GM18505 (cell line): ENCODE results near the gene SSR4.

Experiments used
- ATAC-seq: cut with Tn5 transposase; IDR thresholded peaks from one replicate; pipeline ENCODE4 v1.9.1; 2021; ENCODE audit not compliant: unreplicated experiment
- POLR2A ChIP-seq: IDR thresholded peaks from 4 replicates; pipeline ENCODE4 v1.6.1; 2011; ENCODE audit warnings: borderline replicate concordance; ENCODE audit not compliant: insufficient read depth, insufficient read length; ENCODE audit errors: extremely low read depth

Gene SSR4

DNA sequence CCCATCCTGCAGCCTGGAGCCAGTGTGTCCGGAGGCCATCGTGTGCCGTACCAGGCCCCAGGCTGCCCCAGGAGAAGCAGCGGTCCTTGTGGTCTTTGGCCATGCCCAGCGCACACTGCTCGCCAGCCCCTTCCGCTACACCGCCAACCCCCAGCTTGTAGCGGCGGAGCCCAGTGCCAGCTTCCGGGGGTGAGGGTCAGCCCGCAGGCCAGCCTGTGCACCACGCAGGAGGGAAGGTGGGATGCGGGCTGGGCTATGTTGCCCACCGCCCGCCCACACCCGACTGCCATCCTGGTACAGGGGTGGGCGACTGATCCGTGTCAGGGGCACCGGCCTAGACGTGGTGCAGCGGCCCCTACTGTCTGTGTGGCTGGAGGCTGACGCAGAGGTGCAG, 21.3 kb upstream of the SSR4 start:
- no peak for ATAC-seq

DNA sequence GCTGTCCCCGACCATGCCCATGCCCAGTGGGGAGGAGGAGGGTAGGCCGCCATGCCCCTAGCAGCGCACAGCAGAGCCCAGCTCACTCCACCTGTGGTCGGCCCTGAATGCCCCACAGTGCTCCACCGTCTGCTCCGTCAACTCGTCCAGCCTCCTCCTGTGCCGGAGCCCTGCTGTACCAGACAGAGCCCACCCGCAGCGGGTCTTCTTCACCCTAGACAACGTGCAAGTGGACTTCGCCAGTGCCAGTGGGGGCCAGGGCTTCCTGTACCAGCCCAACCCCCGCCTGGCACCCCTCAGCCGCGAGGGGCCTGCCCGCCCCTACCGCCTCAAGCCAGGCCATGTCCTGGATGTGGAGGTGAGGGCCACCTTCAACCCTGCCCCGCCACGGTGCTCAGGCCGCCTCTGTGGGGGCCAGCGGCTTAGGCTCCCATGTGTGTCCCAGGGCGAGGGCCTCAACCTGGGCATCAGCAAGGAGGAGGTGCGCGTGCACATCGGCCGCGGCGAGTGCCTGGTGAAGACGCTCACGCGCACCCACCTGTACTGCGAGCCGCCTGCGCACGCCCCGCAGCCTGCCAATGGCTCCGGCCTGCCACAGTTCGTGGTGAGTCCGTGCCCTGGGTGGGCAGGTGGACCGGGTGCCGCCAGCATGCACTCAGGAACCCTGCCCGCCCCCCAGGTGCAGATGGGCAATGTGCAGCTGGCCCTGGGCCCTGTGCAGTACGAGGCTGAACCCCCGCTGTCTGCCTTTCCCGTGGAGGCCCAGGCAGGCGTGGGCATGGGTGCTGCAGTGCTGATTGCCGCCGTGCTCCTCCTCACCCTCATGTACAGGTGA, 20.5 kb upstream of the SSR4 start:
- no peak for ATAC-seq

More for the DNA sequence above, 21.3 kb upstream of the SSR4 start:
- no peak for TF ChIP-seq POLR2A

DNA sequence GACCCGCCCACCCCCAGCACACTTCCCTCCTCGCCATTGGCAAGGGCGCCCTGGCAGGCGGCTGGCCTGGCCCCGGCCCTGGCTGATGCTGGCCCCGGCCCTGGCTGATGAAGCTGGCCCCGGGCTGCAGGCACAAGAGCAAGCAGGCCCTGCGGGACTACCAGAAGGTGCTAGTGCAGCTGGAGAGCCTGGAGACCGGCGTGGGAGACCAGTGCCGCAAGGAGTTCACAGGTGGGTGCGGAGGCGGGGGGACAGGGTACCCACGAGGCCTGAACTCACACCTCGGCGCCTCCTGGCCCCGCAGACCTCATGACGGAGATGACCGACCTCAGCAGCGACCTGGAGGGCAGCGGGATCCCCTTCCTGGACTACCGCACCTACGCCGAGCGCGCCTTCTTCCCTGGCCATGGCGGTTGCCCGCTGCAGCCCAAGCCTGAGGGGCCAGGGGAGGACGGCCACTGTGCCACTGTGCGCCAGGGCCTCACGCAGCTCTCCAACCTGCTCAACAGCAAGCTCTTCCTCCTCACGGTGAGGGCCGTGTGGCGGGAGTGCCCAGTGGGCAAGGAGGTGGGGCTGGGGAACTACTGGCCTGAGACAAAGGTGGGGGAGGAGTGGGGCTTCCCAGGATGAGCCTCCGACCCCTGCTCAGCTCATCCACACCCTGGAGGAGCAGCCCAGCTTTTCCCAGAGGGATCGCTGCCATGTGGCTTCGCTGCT, 19.7 kb upstream of the SSR4 start:
- ATAC-seq, result no peak
- TF ChIP-seq POLR2A, result no peak

More for the DNA sequence above, 20.5 kb upstream of the SSR4 start:
- no peak for TF ChIP-seq POLR2A

DNA sequence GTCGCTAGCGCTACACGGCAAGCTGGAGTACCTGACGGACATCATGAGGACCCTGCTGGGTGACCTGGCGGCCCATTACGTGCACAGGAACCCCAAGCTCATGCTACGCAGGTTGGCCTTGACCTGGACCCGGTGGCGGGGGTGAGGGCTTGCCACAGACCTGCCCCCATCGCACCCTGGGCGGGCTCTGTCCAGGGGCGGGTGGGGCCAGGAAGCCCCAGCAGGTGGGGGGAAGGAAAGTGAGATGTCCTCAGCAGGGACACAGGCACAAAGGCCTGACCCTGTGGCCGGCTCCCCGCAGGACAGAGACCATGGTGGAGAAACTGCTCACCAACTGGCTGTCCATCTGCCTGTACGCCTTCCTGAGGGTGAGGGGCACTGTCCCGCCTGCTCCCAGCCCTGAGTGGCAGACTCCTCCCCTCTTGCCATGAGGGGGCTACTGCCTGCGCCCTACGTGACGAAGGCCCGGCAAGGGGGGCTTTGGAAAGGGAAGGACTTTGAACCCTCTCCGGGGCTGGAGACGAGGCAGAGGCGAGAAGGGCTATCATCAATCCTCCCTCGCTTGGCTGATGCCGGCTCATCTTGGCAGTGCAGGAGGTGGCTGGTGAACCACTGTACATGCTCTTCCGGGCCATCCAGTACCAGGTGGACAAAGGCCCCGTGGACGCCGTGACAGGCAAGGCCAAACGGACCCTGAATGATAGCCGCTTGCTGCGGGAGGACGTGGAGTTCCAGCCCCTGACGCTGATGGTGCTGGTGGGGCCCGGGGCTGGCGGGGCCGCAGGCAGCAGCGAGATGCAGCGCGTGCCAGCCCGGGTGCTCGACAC, 19.0 kb upstream of the SSR4 start:
- ATAC-seq, result no peak

DNA sequence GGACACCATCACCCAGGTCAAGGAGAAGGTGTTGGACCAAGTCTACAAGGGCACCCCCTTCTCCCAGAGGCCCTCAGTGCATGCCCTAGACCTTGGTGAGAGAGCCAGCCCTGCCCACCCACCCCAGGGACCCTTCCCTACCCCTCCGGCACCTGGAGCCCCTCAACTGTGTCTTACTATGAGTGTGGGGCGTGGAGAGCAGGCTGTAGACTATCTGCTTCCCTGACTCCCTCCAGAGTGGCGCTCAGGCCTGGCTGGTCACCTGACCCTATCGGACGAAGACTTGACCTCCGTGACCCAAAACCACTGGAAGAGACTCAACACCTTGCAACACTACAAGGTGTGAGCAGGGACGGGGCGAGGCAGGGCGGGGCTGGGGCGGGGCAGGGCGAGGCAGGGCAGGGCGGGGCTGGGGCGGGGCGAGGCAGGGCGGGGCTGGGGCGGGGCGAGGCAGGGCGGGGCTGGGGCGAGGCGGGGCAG, 18.3 kb upstream of the SSR4 start:
- TF ChIP-seq POLR2A, result no peak
- no peak for ATAC-seq

More for the DNA sequence above, 19.0 kb upstream of the SSR4 start:
- no peak for TF ChIP-seq POLR2A

DNA sequence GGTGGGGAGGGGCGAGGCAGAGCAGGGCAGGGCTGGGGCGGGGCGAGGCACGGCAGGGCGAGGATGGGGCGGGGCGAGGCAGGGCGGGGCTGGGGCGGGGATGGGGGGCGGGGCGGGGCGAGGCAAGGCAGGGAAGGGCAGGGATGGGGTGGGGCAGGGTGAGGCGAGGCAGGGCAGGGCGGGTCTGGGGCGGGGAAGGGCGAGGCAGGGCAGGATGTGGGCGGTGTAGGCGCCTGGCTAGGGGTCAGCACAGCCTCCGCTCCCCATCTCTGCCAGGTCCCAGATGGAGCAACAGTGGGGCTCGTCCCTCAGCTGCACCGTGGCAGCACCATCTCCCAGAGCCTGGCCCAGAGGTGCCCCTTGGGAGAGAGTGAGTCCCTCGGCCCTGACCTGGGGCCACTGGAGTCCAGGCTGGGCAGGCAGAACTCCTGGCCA, 17.8 kb upstream of the SSR4 start:
- ATAC-seq, result no peak
- TF ChIP-seq POLR2A, result no peak

DNA sequence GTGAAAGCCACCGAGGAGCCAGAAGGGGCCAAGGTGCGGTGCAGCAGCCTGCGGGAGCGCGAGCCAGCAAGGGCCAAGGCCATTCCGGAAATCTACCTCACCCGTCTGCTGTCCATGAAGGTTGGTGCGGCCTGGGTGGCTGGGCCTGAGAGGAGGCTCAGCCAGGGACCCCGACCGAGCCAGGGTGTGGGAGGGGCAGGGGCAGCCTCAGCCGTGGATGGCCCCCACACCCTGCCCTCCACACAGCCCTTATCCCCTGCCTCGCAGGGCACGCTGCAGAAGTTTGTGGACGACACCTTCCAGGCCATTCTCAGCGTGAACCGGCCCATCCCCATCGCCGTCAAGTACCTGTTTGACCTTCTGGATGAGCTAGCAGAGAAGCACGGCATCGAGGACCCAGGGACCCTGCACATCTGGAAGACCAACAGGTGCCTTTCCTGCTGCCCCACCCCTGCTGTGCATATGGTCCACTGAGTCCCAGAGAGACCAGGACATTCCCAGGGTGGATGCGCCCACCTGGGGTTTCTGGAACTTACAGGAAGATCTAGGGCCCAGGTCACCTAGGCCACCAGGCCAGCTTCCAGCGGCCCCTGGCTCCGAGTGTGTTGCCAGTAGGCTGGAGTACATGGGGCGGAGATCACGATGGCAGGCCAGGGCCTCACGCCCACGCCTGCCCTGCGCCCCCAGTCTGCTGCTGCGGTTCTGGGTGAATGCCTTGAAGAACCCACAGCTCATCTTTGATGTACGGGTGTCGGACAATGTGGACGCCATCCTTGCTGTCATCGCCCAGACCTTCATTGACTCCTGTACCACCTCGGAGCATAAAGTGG, 17.0 kb upstream of the SSR4 start:
- no peak for ATAC-seq
- TF ChIP-seq POLR2A, result no peak

DNA sequence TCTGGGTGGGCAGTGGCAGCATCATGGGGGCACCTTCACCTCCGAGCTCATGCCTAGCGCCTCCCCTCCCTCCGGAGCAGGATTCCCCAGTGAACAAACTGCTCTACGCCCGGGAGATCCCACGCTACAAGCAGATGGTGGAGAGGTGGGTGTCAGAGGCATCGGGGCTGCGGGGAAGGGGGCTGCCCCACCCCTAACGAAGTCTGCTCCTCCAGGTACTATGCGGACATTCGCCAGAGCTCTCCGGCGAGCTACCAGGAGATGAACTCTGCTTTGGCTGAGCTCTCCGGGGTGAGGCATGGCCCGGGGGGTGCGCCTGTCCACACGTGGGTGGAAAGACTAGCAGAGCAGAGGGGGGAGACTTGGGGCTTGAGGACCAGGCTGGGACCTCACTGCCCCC, 16.3 kb upstream of the SSR4 start:
- no peak for ATAC-seq
- no peak for TF ChIP-seq POLR2A

DNA sequence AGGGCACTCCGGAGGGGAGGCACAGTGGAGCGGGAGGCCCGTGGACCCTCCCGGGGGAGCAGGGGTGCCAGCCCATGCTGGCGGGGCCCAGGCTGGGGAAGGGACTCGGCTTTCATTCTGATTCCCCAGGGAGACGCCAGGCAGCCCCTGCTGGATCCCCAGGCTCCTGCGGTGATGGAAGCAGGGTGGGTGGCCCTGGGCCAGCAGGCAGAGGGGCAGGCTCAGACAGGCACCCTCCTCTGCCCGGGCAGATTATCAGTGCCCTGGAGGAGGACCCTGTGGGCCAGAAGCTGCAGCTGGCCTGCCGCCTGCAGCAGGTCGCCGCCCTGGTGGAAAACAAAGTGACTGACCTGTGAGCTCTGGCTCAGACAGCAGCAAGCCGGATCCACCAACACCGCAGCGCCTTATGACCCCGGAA, 15.8 kb upstream of the SSR4 start:
- no peak for ATAC-seq
- TF ChIP-seq POLR2A, result no peak

DNA sequence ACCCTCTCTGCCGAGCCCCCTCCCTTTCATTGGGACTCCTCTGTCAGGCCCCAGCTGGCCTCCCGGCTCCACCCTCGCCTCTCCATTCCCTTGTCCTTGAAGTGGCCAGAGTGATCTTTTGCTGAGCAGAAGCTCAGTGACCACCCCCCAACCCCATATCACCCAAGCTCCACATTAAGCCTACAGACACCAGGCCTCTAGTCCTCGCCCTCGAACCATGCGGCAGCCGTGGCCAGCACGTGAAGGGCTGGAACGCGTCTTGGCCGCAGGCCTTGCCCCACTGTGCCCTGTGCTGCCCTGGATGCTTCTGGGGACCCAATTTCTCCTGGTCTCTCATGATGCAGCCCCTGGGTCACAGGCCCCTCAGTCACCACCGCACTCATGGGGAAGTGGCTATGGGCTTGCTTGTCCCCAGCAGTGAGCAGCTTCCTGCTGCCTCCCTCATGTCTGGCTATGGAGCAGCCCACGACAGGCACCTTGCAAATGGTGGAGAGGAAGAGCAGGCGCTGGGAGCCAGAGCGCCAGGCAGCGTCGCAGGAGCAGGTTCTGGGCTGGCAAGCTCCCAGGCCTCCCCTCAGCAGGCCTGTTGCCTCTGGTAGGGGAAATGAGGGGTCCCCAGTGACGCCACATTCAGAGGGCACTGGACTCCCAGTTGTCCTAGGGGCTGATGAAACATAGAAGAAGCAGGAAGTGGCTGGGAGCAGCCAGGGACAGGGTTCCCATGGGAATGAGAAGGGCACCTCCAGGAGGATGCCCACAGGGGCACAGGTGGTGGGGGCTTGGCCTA, 14.4 kb upstream of the SSR4 start:
- no peak for TF ChIP-seq POLR2A
- no peak for ATAC-seq

DNA sequence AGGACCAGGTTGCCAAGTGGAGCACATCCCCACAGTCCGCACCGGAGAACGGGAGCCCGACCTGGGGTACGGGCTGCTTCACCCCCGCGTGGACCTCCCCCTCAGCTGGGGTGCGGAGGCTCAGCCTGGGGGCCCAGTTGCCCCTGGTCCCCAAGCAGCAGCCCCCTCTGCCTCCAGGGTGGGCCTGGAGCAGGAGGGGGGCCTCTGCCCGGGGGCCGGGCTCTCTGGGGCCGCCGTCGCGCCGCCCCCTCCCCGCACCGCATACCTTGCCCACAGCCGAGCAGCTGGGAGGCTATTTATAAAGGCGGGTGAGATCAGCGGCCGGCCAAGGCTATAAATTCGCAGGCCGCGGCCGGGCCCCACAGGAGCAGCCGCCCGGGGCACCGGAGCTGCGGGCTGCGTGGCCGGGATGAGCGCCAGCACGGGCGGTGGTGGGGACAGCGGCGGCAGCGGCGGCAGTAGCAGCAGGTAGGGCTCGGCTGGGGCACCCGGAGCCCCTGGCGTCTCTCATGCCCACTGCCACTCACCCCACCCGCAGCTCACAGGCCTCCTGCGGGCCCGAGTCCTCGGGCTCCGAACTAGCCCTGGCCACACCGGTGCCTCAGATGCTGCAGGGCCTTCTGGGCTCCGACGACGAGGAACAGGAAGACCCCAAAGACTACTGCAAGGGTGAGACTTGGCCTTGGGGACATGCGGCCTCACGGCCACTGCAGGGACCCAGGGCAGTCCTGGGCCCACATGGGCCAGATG, 13.6 kb upstream of the SSR4 start, which contains the start of gene SRPK3:
TSS of gene SRPK3 (plus strand) at position 364 of the 750 bp plus-strand sequence. CDS start at position 410, 46 bp downstream.
- no peak for TF ChIP-seq POLR2A
- ATAC-seq, result no peak
